ENCODE data around the gene MAPKAPK3.
"Not testable (repeated sequence)": the region's sequence is repeated elsewhere in the genome, so short reads cannot be mapped to it uniquely, and the experiment has no call there.

MAPKAPK3 gene

DNA sequence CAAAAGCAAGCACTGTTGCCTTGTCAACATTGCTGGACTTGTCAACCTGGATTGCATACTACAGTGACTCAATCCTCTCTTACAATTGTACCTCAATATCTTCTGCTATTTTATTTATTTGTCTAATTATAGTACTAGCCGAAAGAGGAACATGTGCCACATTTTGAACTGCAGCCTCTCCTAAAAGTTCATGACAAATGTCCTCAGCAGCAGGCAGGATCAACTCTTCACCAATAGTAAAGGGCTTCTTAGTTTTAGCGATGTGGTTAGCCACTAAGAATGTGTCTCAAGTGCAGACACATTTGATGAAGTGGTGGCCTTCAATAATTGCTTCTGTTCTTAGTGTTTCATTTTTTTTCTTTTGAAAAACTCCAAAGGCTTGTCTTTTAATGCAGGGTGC lies 71.0 kb downstream of the MAPKAPK3 start:
- no peak for DNase-seq (ENCODE audit: low read depth in 2 of 2)

DNA sequence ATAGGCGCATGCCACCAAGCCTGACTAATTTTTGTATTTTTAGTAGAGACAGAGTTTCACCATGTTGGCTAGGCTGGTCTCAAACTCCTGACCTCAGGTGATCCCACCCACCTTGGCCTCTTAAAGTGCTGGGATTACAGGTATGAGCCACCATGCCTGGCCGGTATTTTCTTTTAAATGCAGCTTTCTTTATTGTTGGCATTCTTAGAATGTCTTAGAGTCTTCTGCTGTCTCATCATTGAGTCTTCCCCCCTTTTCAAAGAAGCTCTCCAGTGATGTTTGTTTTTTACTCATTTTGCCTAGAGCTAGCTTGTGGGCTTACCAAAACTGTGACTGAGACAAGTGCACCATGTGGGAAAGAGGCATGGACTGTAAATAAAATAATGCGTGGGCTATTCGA lies 71.7 kb downstream of the MAPKAPK3 start:
- not testable (repeated sequence) for DNase-seq (ENCODE audit: low read depth in 2 of 2)

DNA sequence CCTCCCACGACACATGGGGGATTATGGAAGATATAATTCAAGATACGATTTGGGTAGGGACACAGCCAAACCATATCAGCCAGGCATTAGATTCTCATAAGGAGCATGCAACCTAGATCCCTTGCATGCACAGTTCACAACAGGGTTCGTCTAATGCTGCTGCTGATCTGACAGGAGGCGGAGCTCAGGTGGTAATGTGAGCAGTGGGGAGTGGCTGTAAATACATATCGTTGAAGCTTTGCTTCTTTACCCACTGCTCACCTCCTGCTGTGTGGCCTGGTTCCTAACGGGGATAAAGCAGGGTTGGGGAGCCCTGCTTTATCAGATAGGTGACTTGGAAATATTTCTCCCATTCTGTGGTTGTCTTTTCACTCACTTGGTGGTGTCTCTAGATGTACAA lies 72.6 kb downstream of the MAPKAPK3 start:
- no peak for DNase-seq (ENCODE audit: low read depth in 2 of 2)

DNA sequence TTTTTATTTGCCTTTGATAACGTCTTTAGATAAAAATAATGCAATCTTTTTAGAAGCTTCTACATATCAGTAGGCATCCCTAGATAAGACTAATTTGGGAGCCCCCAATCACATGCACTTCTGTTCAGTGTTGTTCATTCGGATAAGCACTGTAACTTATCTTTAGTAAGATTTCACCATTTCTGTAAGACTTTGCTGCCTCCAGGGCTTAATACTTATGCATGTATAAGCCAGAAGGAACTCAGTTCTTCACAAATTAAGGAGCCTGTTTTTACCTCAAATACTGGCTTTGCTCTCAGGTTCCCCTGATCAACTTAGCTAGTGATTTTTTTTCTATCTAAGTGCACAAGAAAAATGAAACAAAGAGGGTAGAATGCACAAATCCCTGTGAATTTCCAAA lies 78.1 kb downstream of the MAPKAPK3 start:
- no peak for DNase-seq (ENCODE audit: low read depth in 2 of 2)

DNA sequence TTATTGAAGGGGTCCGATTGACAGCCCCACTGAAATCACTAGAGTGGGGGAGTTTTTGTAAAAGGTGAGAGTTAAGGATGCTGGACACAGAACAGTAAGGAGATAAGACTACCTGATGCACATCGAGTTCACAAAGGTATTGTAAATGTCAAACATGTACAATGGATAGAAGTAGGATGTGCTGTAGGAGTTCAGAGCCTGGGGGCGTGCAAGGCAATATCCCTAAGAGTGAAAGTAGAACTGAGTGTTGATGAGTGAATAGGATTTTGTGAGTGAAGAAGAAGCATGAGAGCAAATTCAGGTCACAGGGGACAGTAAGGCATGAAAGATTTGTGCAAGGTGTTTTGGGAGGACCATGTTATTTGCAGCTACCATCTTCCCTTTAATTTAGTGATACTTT lies 79.3 kb downstream of the MAPKAPK3 start:
- no peak for DNase-seq (ENCODE audit: low read depth in 2 of 2)

DNA sequence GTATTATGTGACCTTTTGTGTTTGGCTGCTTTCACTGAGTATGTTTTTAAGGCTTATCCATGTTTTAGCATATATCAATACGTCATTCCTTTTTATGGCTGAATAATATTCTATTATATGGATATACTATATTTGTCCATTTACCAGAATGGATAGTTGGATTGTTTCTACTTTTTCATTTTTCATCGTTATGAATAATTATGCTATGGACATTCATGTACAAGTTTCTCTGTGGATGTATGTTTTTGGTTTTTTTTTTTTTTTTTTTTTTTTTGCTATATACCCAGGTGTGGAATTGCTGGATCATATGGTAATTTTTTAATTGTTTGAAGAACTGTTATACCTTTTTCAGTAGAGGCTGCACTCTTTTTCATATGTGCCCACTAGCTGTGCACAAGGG lies 81.3 kb downstream of the MAPKAPK3 start:
- DNase-seq (ENCODE audit: low read depth in 2 of 2), result no peak

All from fibroblast of skin of left biceps (primary cell).